Measurements from ENCODE around the gene FIGNL2. TPM values are rescaled to one million over a fixed set of nuclear protein-coding genes. Genes with fewer than 3 reads are reported as not detected.

FIGNL2 gene
- total and polyA plus RNA-seq, 9 of the 15 experiments (the other 6 are each of a cell fraction or from before 2014, with no cell fraction given) = 0.01 TPM; not detected in 8

- TF ChIP-seq TEAD2 (tag; IDR thresholded peaks at IDR 0.05) = no peak
- TF ChIP-seq RBBP5 (IDR thresholded peaks at IDR 0.05; ENCODE audit: borderline replicate concordance, insufficient read depth, low read length, poor library complexity, severe bottlenecking) = no peak
- no peak for TF ChIP-seq RUNX1 (IDR thresholded peaks at IDR 0.05; ENCODE audit: low read depth)
- peak; percentile 82 for TF ChIP-seq E2F1 (CRISPR knock-in tag; IDR thresholded peaks at IDR 0.05)
- peak; percentile 96 for TF ChIP-seq MAFG (tag; conservative IDR thresholded peaks at IDR 0.05)
- no peak for TF ChIP-seq CREB3 (tag; conservative IDR thresholded peaks at IDR 0.05; ENCODE audit: low read depth)
- no peak for TF ChIP-seq TSC22D4 (tag; IDR thresholded peaks at IDR 0.05)
- TF ChIP-seq MIER1 (IDR thresholded peaks at IDR 0.05; ENCODE audit: low read depth) = no peak
- TF ChIP-seq ZNF699 (CRISPR knock-in tag; IDR thresholded peaks at IDR 0.05; ENCODE audit: insufficient replicate concordance) = no peak
- no peak for TF ChIP-seq DLX4 (CRISPR knock-in tag; IDR thresholded peaks at IDR 0.05)
- no peak for TF ChIP-seq RBM25 (IDR thresholded peaks at IDR 0.05; ENCODE audit: low read depth, low read length, severe bottlenecking)
- TF ChIP-seq NR4A1 (CRISPR knock-in tag; IDR thresholded peaks at IDR 0.05) = no peak
- TF ChIP-seq NR4A1 (tag; IDR thresholded peaks at IDR 0.05) = no peak; the same call in 1 of the 2 replicates
- no peak for TF ChIP-seq MCM5 (IDR thresholded peaks at IDR 0.05; ENCODE audit: low read depth)
- TF ChIP-seq BRD9 (IDR thresholded peaks at IDR 0.05; ENCODE audit: low read depth, partially characterized antibody) = peak; percentile 58
- no peak for TF ChIP-seq NFYB (IDR thresholded peaks at IDR 0.05; ENCODE audit: extremely low read depth, insufficient read length)
- peak; percentile 52; the same call in 1 of the 2 replicates for TF ChIP-seq ZNF324 (CRISPR knock-in tag; IDR thresholded peaks at IDR 0.05)
- peak; percentile 91 for TF ChIP-seq CC2D1A (IDR thresholded peaks at IDR 0.05)
- TF ChIP-seq SAFB2 (IDR thresholded peaks at IDR 0.05; ENCODE audit: borderline replicate concordance, low read depth, low read length, severe bottlenecking) = no peak
- TF ChIP-seq ZNF133 (CRISPR knock-in tag; IDR thresholded peaks at IDR 0.05) = no peak
- TF ChIP-seq DEAF1 (CRISPR knock-in tag; IDR thresholded peaks at IDR 0.05) = no peak
- TF ChIP-seq ZNF274 (IDR thresholded peaks at IDR 0.05; ENCODE audit: borderline replicate concordance, low read depth, low read length) = no peak
- no peak for TF ChIP-seq ZNF398 (CRISPR knock-in tag; IDR thresholded peaks at IDR 0.05)
These were observed 36.2 kb upstream of the FIGNL2 start (continued) for GRCh38 chr12:51884676-51885229.

All from K562 (cell line).